Activated gamma-delta T cell treated with Interleukin-2 at 50 U/mL for 16 hours (primary cell): Measurements from ENCODE around the gene SIK3.

Experiments
- DNase-seq: peaks from one replicate; pipeline ENCODE4 v3.0.0-alpha.2; 2020

SIK3 gene

DNA sequence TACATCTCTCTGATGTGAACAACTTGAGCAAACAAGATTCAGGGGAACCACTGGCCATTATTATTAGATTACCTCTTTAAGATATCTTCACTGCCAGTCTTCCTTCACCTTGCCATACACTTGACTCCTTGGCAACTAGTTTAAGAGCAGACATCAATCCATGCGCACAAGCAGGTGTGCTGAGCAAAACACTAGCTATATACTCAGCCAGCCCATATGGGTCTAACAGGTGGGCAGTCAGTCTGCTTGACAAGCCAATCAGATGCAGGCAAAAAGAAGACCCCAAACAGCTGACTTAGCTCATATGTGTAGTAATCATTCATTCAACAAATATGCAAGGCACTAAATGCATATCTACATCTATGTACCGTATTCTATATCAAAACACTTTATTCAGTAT, 101.2 kb downstream of the SIK3 start:
- DNase-seq: no peak

DNA sequence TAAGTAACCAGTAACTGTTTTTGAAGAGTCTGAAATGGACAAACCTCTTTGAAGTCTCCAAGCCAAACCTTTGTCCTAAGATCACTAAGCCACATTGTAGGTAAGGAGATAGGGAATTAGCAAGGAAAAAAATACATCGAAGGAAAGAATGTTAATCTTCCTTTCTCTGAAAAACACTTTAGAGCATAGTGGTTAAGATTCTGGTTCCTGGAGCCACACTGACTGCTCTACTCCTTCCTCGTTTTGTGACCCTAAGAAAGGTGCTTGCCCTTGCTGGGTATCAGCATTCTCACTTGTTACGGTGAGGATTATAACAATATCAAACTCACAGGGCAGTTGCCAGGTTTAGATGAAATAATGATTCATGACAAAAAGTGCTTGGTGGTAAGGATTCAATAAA, 104.0 kb downstream of the SIK3 start:
- DNase-seq: no peak

DNA sequence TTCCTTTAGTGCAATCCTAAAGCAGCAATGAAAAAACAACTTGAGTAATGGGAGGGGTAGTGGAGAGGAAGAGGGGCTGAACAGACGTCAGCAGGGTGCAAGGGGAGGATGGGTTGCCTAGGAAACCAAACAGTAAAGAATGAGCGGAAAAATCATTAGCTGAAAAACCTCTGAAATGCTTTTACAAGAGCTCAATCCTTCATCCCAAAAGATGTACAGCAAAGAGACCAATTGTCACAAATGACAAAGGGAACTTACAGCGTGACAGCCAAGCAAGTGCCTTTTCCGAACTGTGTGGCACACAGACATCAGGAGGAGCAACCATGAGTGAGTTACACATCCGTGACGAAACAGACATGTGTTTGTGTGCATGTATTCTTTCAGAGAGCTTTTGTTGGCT, 104.6 kb downstream of the SIK3 start:
- no peak for DNase-seq

DNA sequence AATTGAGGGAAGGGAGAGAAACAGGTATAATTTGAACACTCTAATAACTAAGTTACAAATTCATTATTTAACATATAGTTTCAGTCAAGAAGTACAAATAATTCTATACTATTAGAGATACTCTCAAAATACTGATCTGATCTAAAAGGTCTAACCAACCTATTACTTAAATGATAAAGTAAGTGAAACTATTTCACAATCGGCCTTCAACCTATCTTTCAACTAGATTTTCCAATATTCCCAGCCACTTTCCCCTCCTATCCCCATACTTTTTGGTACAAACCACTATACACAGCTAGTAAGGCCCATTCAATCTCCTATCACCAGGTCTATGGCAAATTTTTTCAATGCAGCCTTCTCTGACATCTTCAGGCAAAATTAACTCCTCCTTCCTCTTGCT, 106.7 kb downstream of the SIK3 start:
- no peak for DNase-seq

DNA sequence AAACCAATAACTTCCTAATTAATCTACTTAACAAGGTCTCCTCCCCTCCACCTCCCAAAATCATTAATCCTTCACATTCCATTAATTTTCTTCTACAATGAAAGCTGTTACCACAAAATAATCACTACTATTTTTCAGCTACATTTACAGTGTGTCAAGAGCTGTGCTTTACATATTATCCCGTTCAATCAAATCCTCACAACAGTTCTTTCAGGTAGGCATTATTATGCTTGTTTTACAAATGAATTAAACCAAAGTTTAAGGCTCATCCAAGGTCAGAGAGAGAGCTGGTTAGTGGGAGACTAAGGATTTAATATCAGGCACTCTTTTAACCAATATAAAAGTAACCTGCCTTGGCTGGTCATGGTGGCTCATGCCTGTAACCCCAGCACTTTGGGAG, 107.4 kb downstream of the SIK3 start:
- no peak for DNase-seq

DNA sequence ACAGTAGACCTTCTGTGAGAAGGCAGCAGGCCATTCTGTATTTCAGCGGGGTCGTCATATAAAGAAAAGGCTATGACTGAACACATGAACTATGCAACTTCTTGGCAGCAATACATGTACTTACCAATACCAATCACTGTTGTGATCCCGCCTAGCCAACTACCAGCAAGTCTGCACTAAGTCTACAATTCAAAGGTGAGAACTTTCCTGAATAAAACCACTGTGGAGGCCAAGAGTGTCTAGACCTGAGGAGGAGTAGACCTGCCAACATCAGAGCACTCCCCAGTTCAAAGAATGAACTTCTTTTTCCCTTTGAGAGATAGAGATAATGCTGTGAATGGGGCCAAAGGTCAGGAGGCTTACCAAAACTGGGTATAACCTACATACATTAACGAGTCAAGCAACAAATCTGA, 108.2 kb downstream of the SIK3 start:
- no peak for DNase-seq

DNA sequence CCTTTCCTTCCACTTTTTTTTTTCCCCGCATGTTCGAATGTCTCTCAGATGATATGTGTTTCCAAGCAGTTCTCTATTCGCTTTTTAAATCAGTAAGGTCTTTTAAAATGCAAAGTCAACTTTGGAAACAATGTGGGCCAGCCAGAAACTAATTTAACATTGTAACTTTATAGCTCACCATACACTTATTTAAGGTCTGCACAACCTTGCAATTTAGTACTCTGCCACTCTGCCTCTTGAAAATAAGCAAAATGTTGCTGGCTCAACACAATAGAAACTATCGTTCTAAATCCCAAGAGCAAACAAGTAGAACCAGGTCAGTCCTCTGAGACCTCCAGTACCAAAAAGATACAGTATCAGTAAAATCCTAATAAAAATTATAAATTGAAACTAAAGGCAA, 109.0 kb downstream of the SIK3 start:
- DNase-seq: no peak

DNA sequence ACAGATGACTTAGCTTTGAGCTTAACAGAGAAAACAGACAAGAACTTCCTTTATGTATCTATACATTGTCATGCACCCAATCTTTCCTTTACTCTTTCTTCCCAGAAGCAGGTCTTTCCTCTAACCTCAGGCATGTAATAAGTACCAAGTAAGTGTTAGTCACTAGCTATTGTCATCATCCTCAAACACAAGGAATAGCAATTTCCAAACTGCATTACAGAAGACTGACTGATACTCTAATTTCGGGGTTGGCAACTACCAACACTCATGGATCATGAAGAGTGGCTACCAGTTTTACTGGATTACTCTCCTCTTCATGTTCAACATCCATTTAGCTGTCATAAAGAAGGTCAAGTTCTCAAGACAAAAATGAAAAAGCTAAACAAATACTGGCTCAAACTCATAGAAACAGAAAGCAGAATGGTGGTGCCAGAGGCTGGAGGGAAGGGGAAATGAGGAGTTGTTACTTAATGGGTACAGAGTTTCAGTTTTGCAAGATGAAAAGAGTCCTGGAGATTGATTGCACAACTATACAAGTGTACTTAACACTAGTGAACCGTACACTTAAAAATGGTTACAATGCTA, 111.6 kb downstream of the SIK3 start:
- no peak for DNase-seq

DNA sequence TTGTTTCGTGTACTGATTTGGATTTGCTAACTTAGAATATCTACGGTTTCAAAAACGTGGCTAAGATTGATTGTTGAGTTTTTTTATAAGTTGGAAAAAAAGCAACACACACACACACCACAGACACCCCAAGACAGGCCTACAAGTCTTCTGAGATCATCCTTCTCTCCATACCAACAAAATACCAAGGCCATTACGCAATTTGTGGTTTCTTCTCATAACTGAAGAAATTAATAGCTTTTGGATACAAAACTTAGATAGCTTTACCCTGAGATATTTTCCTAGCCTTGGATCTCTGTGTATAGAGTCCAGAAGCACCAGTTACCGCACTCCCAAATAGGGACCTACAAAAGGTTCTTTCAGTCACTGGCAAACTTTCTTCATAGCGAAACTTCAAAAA, 113.6 kb downstream of the SIK3 start:
- no peak for DNase-seq

DNA sequence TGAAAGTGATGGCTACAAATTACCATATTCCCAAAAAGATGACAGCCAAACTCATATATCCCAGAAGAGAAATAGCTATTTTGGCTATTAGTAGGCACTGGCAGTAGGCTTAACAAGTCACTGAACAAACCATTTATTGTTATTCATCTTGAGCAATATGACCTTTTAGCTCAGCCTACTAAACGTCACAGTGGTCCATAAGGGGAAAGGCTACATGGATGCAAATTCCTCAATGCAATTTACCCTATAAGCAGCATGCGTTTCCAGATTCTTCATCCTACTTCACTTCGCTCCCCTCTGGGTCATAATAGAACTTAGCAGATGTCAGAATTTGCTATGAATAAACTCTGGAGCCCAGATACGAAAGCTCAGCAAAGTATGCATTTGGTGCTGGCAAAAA, 114.0 kb downstream of the SIK3 start:
- no peak for DNase-seq

DNA sequence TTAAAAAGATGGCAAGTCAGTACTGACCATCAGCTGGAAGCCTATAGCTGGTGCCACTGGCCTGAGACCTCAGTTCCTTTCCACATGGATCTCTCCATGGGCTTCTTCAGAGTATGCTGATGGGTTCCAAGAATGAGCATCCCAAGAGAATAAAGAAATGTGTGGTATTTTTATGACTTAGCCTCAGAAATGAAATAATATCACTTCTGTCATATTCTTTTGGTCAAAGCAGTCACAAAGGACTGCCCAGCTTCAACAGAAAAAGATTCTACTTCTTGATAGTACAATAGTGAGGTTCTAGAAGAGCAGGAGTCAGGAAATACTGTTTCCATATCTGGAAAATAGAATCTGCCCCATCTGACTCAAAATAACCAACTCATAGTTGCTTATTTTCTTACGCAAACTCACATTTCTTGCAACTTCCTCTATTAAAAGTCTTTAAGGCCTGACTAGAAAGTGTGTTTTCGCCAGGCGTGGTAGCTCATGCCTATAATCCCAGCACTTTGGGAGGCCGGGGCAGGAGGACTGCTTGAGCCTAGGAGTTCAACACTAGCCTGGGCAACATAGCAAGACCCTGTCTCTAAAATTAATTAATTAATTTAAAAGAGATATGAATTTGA, 116.9 kb downstream of the SIK3 start:
- DNase-seq: no peak

DNA sequence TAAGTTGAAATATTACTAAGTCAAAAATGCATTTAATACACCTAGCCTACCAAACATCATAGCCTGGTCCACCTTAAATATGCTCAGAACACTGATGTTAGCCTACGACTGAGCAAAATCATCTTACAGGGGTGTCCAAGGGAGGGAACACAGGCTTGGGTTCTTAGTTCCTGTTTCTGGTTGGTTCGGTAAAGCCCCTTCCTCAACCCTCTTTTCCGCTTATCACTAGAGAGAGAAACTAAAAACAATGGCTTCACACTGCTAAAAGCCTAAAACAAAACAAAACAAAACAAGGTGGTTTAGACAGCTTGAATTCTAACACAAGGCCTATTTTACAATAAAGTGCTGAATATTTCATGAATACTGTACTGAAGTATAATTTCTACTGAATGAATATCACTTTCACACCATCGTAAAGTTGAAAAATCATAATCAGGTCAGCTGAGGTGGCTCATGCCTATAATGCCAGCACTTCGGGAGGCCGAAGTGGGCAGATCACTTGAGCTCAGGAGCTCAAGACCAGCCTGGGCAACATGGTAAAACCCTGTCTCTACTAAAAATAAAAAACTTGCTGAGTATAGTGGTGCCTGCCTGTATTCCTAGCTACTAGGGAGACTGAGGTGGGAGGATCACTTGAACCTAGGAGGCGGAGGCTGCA, 118.0 kb downstream of the SIK3 start:
- no peak for DNase-seq

DNA sequence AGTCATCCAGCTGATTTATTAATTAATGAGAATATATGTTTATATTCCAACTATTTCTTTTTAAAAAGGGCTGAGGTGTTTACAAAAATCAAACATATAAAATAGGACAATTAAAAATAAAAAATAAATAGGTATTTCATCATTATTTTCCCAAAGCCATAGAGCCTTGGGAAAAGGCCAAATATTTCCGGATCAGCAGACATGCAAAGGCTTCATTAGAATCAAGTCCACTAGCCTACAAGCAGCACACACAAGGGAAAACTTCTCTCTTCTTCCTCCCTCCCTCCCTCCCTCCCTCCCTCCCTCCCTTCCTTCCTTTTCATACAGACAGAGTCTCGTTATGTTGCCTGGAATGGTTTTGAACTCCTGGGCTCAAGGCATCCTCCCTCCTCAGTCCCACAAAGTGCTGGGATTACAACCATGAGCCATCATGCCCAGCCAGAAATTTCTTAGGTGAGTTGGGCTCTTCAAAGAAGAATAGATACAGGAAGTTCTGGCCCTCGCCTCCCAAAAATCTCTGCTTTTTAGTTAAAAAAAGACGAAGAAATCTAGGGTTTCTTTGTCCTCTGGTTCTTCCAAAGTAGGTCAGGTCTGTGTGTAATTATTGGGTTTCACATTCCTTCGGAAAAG, 121.2 kb downstream of the SIK3 start:
- no peak for DNase-seq

DNA sequence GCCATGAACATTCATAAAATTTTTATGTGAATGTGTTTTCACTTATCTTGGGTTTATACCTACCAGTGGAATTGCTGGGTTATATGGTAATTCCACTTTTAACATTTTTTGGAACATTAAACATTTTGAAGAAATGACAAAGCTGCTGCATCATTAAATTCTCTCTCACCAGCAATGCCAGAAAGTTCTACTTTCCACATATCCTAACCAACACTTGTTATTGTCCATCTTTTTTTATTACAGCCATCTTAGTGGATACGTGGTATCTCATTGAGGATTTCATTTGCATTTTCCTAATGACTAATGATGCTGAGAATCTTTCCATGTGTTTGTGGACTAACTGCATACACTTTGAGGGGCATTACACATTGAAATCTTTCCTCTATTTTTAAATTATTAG, 122.6 kb downstream of the SIK3 start:
- no peak for DNase-seq

DNA sequence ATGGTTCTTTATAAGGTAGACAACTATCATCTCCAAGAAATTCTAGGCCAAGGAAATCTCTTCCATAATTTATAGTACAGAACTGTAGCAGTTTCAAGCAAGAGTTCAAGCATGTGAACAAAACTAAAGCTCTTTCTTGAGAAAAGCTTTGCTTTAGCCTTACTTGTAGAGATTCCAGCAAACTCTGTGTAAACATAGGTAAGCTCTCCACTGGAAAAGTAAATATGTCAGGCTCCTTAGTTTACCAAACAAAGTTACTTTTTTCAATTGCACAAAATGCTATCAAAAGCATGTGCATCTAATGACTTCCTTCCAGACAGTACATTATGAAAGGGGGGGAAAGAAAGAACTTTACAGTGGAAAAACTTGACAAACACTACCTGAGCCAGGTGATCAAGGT, 125.0 kb downstream of the SIK3 start:
- no peak for DNase-seq

DNA sequence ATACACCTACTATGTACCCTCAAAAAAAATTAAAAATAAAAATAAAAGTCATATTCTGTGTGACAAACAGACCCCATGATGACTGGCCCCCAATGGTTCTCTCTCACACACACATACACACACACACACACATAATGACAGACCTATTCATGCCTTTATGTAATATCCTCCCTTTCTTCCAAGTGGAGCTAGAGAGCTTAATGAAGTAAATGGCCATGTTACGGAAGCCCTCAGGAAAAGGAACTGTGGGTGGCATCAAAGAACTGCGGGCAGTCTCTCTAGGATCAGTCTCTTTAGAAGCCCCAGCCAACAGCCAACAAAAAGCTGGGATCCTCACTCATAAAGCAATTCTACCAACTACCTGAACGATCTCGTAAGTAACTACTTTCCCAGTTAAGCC, 125.5 kb downstream of the SIK3 start:
- DNase-seq: no peak

DNA sequence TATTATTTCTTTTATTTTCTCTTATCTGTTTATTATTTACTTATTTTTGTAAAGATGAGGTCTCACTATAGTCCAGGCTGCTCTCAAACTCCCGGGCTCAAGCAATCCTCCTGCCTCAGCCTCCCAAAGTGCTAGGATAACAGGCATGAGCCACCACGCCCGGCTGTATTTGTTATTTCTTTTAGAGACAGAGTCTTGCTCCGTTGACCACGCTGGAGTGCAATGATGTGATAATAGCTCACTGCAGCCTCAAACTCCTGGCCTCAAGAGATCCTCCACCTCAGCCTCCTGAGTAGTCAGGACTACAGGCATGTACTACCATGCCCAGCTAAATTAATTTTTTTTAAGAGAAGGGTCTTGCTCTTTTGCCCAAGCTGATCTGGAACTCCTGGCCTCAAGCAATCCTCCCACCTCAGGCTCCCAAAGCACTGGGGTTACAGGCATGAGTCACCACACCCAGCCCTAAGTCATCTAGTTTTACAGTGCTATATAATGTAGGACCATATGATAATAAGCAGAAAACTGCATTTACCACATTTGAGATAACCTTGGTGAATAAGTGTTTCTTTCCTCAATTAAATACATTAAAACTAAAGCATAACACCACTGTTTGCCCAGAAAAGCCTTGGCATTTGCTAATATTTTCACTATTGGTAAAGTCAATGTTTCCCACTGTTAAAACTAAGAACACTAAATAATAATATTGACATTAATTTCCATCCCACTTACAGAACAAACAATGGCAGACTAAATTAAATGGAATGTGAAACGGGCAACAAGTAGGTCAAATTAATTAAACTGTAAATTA, 127.5 kb downstream of the SIK3 start:
- no peak for DNase-seq

DNA sequence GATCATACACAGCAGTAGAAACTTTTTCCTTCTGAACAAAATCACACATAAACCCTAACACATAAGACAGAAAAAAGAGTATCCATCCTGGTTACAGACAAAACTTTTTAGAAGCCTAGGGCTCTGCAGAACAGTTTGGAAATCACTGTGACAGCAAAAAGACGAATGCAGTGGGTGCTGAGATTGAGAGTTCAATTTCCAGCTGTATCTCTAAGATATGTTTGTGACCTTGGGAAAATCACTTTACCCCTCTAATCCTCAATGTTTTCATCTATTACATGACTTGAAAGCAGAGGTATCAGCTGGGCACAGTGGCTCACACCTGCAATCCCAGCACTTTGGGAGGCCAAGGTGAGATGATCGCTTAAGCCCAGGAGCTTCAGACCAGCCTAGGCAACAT, 128.5 kb downstream of the SIK3 start:
- DNase-seq: no peak

DNA sequence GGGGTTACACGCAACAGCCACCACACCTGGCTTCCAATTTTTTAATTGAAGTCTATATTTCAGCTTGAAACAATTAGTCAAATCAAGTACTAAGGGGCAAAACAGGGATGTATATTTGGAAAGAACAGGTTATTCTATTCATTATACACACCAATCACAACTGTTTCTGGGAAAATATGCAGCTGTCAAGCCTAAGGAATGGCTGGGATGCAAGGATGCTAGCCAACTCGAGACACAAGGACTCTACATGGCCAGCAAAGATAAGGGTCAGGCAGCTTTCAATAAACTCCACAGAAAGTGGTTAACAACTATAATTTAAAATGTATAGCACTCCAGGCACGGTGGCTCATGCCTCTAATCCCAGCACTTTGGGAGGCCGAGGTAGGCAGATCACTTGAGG, 134.0 kb downstream of the SIK3 start:
- DNase-seq: no peak

DNA sequence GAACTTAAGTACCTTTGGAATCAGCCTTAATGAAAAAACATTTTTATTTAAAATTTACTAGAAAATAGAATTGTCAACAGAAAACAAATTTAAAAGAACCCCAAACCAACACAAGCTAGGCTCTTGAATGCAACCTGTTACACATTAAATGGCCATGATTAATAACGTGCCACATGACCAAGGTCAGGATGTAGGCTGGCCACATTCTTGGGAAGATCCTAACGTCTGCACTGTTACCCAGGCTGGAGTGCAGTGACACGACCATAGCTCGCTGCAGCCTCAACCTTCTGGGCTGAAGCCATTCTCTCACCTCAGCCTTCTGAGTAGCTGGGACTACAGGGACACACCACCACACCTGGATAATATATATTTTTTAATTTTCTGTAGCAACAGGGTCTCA, 134.4 kb downstream of the SIK3 start:
- DNase-seq: no peak

DNA sequence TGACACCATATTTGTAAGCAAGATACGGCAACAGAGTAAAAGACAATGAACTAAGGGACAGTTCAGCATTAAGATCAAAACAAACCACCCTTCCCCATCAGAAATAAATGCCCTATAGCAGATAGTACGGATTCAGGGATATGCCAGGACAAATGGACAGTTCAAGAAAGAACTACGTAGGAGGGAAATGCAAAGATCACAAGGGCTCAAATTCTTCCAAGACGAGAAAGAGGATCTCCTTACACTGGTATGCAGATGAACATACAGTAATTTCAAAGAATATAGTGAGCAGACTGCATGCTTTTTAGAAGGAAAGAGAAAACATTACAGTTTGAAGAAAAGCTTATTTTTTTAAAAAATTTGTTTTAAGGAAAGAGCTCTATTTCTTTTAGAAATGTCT, 136.1 kb downstream of the SIK3 start:
- no peak for DNase-seq

DNA sequence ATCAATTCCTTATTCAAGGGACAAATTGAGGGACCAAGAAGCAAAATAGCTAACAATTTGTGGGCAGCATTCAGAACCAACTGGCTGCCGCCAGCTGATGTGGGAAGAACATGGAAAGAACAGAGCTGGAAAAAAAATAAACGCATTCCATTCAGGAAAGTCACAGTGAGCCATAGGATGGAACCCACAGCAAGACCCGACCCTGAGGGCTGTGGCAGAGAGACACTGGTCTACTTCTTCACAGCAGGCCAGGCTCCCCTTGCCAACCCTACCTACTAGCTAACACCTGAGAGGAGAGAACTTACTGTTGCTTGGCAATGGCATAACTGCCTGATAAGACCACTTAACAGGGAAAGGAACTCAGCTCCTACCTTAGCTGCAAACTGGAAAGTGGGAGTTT, 137.3 kb downstream of the SIK3 start:
- DNase-seq: no peak

DNA sequence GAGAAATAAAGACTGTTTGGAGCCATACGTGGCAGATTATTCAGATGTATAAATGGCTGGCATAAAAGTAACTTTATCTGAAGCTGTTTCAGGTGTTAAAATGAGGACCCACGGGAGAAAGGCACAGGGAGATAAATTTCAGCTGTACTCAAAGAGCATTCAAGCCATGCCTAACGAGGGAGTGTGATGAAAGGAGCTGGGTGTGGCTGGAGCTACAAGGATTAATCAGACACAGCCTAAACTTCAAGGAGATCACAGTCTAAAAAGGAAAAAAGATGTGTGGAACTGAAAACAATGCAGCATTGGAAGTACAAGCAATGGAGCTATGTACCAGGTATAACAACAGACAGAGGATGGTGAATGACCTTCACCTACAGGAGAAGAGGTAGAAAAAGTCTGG, 140.0 kb downstream of the SIK3 start:
- DNase-seq: no peak

DNA sequence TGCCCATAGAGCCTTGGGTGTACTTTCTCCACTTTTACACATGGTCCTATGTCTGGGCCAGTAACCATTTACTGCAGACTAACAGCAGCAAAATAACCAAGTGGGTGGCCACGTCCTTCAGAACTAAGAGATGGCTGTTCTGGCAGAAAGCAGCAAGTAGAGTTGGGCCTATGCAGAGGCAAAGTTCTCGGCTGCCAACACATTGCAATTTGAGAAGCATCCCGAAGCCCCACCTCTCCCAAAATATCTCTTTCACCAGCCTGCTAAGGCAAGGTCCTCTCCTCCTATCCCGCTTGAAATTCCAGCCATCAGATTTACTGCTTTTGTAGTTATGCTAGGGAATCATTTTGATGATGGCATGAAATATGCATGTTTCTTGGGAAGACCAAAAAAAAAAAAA, 142.3 kb downstream of the SIK3 start:
- no peak for DNase-seq
